Stimulated activated CD4-positive, alpha-beta T cell treated with anti-CD3 and anti-CD28 coated beads, Interleukin-2, amount 100 ng/mL, for 4 hours (primary cell): Measurements from ENCODE around the gene B9D2.

ENCODE experiments used
- DNase-seq: peaks from one replicate; pipeline ENCODE4 v3.0.0-alpha.2; 2020; ENCODE audit warnings: low read depth

Gene B9D2

GRCh38 chr19:41327576-41328156 lies 36.3 kb downstream of the B9D2 start:
- peak; percentile 81 for DNase-seq

- no peak for DNase-seq
Measured at GRCh38 chr19:41327076-41327575, 36.8 kb downstream of the B9D2 start.

- DNase-seq = no peak
Measured at GRCh38 chr19:41325947-41326706, 37.8 kb downstream of the B9D2 start.

- no peak for DNase-seq
Measured at GRCh38 chr19:41325640-41325946, 38.4 kb downstream of the B9D2 start.

GRCh38 chr19:41324921-41325639 lies 38.9 kb downstream of the B9D2 start:
- no peak for DNase-seq

GRCh38 chr19:41324231-41324702 lies 39.7 kb downstream of the B9D2 start:
- DNase-seq = no peak

GRCh38 chr19:41323430-41324125 lies 40.4 kb downstream of the B9D2 start:
- DNase-seq = no peak

- no peak for DNase-seq
Measured at GRCh38 chr19:41323023-41323422, 40.9 kb downstream of the B9D2 start.

- DNase-seq = no peak
Measured at GRCh38 chr19:41322451-41322850, 41.5 kb downstream of the B9D2 start.

- DNase-seq = no peak
Measured at GRCh38 chr19:41321600-41322270, 42.2 kb downstream of the B9D2 start.

GRCh38 chr19:41321204-41321599 lies 42.7 kb downstream of the B9D2 start:
- no peak for DNase-seq

GRCh38 chr19:41320568-41320967 lies 43.4 kb downstream of the B9D2 start:
- no peak for DNase-seq

GRCh38 chr19:41320185-41320518 lies 43.8 kb downstream of the B9D2 start:
- no peak for DNase-seq

GRCh38 chr19:41319500-41320184 lies 44.3 kb downstream of the B9D2 start:
- no peak for DNase-seq

- DNase-seq = no peak
Measured at GRCh38 chr19:41318696-41319499, 45.1 kb downstream of the B9D2 start.

GRCh38 chr19:41316306-41316920 lies 47.5 kb downstream of the B9D2 start:
- no peak for DNase-seq

- no peak for DNase-seq
Measured at GRCh38 chr19:41311613-41312012, 52.3 kb downstream of the B9D2 start.

- DNase-seq = no peak
Measured at GRCh38 chr19:41311072-41311471, 52.9 kb downstream of the B9D2 start.

GRCh38 chr19:41310033-41310831 lies 53.7 kb downstream of the B9D2 start, which contains the start of gene CCDC97:
Gene CCDC97 (plus strand): TSS chr19:41310172. CDS start chr19:41310311, 139 bp downstream.
- DNase-seq = peak; percentile 81
